T-helper 2 cell treated with Interferon-gamma antibody and Interleukin-4, amounts not matched to agents 5 μg/mL and 100 μg/mL, for 36 hours (primary cell): ENCODE data around the gene SHISAL2B.
"Not testable (repeated sequence)": the region's sequence is repeated elsewhere in the genome, so short reads cannot be mapped to it uniquely, and the experiment has no call there.

Experiments
- DNase-seq: peaks from one replicate; pipeline ENCODE4 v3.0.0; 2021; ENCODE audit warnings: low spot score
- H3K27ac Mint-ChIP-seq: one replicate; pipeline ENCODE4 v1.8.0; 2021; ENCODE audit warnings: mild to moderate bottlenecking, mixed read lengths
- H3K27me3 Mint-ChIP-seq: one replicate; pipeline ENCODE4 v1.8.0; 2021; ENCODE audit warnings: low read depth, mixed read lengths
- H3K36me3 Mint-ChIP-seq: one replicate; pipeline ENCODE4 v1.8.0; 2021; ENCODE audit warnings: low read depth, mixed read lengths
- H3K4me1 Mint-ChIP-seq: one replicate; pipeline ENCODE4 v1.8.0; 2021; ENCODE audit warnings: low read depth, mixed read lengths
- H3K4me3 Mint-ChIP-seq: one replicate; pipeline ENCODE4 v1.8.0; 2022; ENCODE audit warnings: mild to moderate bottlenecking, moderate library complexity, mixed read lengths
- H3K9me3 Mint-ChIP-seq: one replicate; pipeline ENCODE4 v1.8.0; 2021; ENCODE audit warnings: mixed read lengths

SHISAL2B gene

GRCh38 chr5:64690417-64691151 lies at the start of gene SHISAL2B:
SHISAL2B (plus strand) TSS chr5:64690503; CDS start chr5:64690624, 121 bp downstream.
- DNase-seq: no peak
- no peak within 1 kb of the TSS for H3K4me3 Mint-ChIP-seq
- H3K4me1 Mint-ChIP-seq: peaks cover 2% of the 10 kb centered on the region
- peaks cover 50% of the 10 kb centered on the region for H3K27me3 Mint-ChIP-seq
- H3K9me3 Mint-ChIP-seq: no peaks in the 10 kb centered on the region
- no peaks in the 10 kb centered on the region for H3K36me3 Mint-ChIP-seq
- H3K27ac Mint-ChIP-seq: no peak within 1 kb of the TSS

- Mint-ChIP-seq H3K9me3 (no peaks in the 10 kb centered on the region), H3K4me1 (no peaks in the 10 kb centered on the region), H3K36me3 (no peaks in the 10 kb centered on the region), H3K27ac (no peak overlapping the region), H3K4me3 (no peak overlapping the region), H3K27me3 (peaks cover 3% of the 10 kb centered on the region)
- no peak for DNase-seq
Measured at GRCh38 chr5:64644831-64645230, 45.5 kb upstream of the SHISAL2B start.

GRCh38 chr5:64646169-64646568 lies 44.1 kb upstream of the SHISAL2B start:
- H3K27ac Mint-ChIP-seq: no peak overlapping the region
- no peak overlapping the region for H3K4me3 Mint-ChIP-seq
- H3K27me3 Mint-ChIP-seq: peaks cover 3% of the 10 kb centered on the region
- H3K36me3 Mint-ChIP-seq: no peaks in the 10 kb centered on the region
- DNase-seq: no peak
- no peaks in the 10 kb centered on the region for H3K4me1 Mint-ChIP-seq
- no peaks in the 10 kb centered on the region for H3K9me3 Mint-ChIP-seq

- DNase-seq: no peak
- Mint-ChIP-seq H3K4me3 (no peak overlapping the region), H3K27ac (no peak overlapping the region), H3K27me3 (peaks cover 6% of the 10 kb centered on the region), H3K9me3 (no peaks in the 10 kb centered on the region), H3K4me1 (no peaks in the 10 kb centered on the region), H3K36me3 (no peaks in the 10 kb centered on the region)
Measured at GRCh38 chr5:64649512-64649911, 40.8 kb upstream of the SHISAL2B start.

- Mint-ChIP-seq H3K27ac (no peak overlapping the region), H3K9me3 (no peaks in the 10 kb centered on the region), H3K36me3 (no peaks in the 10 kb centered on the region), H3K27me3 (peaks cover 3% of the 10 kb centered on the region), H3K4me3 (no peak overlapping the region), H3K4me1 (no peaks in the 10 kb centered on the region)
- no peak for DNase-seq
Measured at GRCh38 chr5:64653766-64654560, 36.3 kb upstream of the SHISAL2B start.

GRCh38 chr5:64654561-64654938 lies 35.8 kb upstream of the SHISAL2B start:
- DNase-seq: no peak
- Mint-ChIP-seq H3K4me1 (no peaks in the 10 kb centered on the region), H3K27me3 (peaks cover 3% of the 10 kb centered on the region), H3K9me3 (no peaks in the 10 kb centered on the region), H3K27ac (no peak overlapping the region), H3K36me3 (no peaks in the 10 kb centered on the region), H3K4me3 (no peak overlapping the region)

GRCh38 chr5:64655596-64655995 lies 34.7 kb upstream of the SHISAL2B start:
- H3K4me1 Mint-ChIP-seq: no peaks in the 10 kb centered on the region
- peaks cover 3% of the 10 kb centered on the region for H3K27me3 Mint-ChIP-seq
- no peaks in the 10 kb centered on the region for H3K9me3 Mint-ChIP-seq
- H3K4me3 Mint-ChIP-seq: no peak overlapping the region
- no peaks in the 10 kb centered on the region for H3K36me3 Mint-ChIP-seq
- no peak overlapping the region for H3K27ac Mint-ChIP-seq
- no peak for DNase-seq

- H3K4me1 Mint-ChIP-seq: no peaks in the 10 kb centered on the region
- H3K9me3 Mint-ChIP-seq: no peaks in the 10 kb centered on the region
- DNase-seq: no peak
- no peaks in the 10 kb centered on the region for H3K27me3 Mint-ChIP-seq
- no peaks in the 10 kb centered on the region for H3K36me3 Mint-ChIP-seq
- no peak overlapping the region for H3K27ac Mint-ChIP-seq
- H3K4me3 Mint-ChIP-seq: no peak overlapping the region
Measured at GRCh38 chr5:64659289-64659688, 31.0 kb upstream of the SHISAL2B start.

- not testable (repeated sequence) for H3K4me3 Mint-ChIP-seq, H3K9me3 Mint-ChIP-seq, H3K36me3 Mint-ChIP-seq, H3K27ac Mint-ChIP-seq, H3K4me1 Mint-ChIP-seq, H3K27me3 Mint-ChIP-seq, DNase-seq
Measured at GRCh38 chr5:64663181-64663580, 27.1 kb upstream of the SHISAL2B start.

- Mint-ChIP-seq H3K27ac (no peak overlapping the region), H3K9me3 (no peaks in the 10 kb centered on the region), H3K4me1 (no peaks in the 10 kb centered on the region), H3K4me3 (no peak overlapping the region), H3K27me3 (no peaks in the 10 kb centered on the region), H3K36me3 (no peaks in the 10 kb centered on the region)
- no peak for DNase-seq
Measured at GRCh38 chr5:64665243-64665642, 25.1 kb upstream of the SHISAL2B start.

- H3K27me3 Mint-ChIP-seq: no peaks in the 10 kb centered on the region
- no peaks in the 10 kb centered on the region for H3K9me3 Mint-ChIP-seq
- H3K27ac Mint-ChIP-seq: no peak overlapping the region
- no peak for DNase-seq
- no peaks in the 10 kb centered on the region for H3K4me1 Mint-ChIP-seq
- no peak overlapping the region for H3K4me3 Mint-ChIP-seq
- H3K36me3 Mint-ChIP-seq: no peaks in the 10 kb centered on the region
Measured at GRCh38 chr5:64666078-64666477, 24.2 kb upstream of the SHISAL2B start.

GRCh38 chr5:64667068-64667467 lies 23.2 kb upstream of the SHISAL2B start:
- Mint-ChIP-seq H3K27ac (no peak overlapping the region), H3K27me3 (no peaks in the 10 kb centered on the region), H3K36me3 (no peaks in the 10 kb centered on the region), H3K4me3 (no peak overlapping the region), H3K9me3 (no peaks in the 10 kb centered on the region), H3K4me1 (no peaks in the 10 kb centered on the region)
- DNase-seq: no peak

GRCh38 chr5:64670277-64670676 lies 20.0 kb upstream of the SHISAL2B start:
- Mint-ChIP-seq H3K27ac (no peak overlapping the region), H3K4me3 (no peak overlapping the region), H3K4me1 (no peaks in the 10 kb centered on the region), H3K27me3 (no peaks in the 10 kb centered on the region), H3K9me3 (no peaks in the 10 kb centered on the region), H3K36me3 (no peaks in the 10 kb centered on the region)
- no peak for DNase-seq

- H3K9me3 Mint-ChIP-seq: no peaks in the 10 kb centered on the region
- H3K36me3 Mint-ChIP-seq: no peaks in the 10 kb centered on the region
- H3K4me3 Mint-ChIP-seq: no peak overlapping the region
- no peak for DNase-seq
- H3K4me1 Mint-ChIP-seq: no peaks in the 10 kb centered on the region
- H3K27me3 Mint-ChIP-seq: no peaks in the 10 kb centered on the region
- H3K27ac Mint-ChIP-seq: no peak overlapping the region
Measured at GRCh38 chr5:64671678-64672077, 18.6 kb upstream of the SHISAL2B start.
